Activated CD4-positive, CD25-positive, alpha-beta regulatory T cell (primary cell): ENCODE measurements around the gene NEK8.
"Not testable (repeated sequence)": the region's sequence is repeated elsewhere in the genome, so short reads cannot be mapped to it uniquely, and the experiment has no call there.

ENCODE experiments used
- DNase-seq, 4 experiments: peaks; one replicate each; lab custom pipeline; 2025; lab: John Stamatoyannopoulos, UW

Gene NEK8

DNA sequence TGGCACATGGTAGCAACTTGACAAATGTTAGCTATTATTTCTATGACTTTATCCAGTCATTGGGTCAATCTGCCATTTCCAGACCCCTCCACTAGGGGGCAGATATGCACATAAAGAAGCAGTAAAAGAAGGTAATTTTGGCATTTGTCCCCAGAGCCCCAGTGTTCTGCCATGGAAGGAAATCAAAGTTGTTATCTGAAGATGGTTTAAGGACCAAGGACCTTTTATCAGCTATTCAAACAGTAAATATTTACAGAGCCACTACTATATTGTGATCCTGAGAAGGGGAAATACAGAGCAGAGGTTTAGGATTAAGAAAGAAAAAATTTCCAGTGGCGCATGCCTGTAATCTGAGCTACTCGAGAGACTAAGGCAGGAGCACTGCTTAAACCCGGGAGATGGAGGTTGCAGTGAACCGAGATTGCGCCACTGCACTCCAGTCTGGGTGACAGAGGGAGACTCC lies 35.2 kb downstream of the NEK8 start:
- peak; percentile 53 to 75 (median 67) for DNase-seq

DNA sequence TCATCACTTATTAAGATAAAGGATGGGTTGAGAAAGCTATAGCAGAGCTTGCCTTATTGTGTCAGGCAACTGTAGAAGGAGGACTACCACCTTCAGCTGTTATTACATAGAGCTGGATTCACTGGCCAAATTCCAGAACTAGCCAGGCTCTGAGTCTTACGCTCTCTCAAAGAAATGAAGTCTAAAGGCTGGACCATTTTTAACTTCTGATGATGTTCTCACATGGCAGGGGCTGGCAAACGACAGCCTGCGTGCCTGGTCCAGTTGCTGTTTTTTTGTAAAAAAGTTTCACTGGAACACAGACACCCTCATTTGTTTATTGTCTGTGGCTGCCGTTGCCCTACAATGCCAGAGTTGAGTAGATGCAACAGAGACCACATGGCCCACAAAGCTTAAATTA lies 36.5 kb downstream of the NEK8 start:
- DNase-seq, result no peak

GRCh38 chr17:28773736-28774135 lies 45.1 kb downstream of the NEK8 start:
- no peak for DNase-seq

DNA sequence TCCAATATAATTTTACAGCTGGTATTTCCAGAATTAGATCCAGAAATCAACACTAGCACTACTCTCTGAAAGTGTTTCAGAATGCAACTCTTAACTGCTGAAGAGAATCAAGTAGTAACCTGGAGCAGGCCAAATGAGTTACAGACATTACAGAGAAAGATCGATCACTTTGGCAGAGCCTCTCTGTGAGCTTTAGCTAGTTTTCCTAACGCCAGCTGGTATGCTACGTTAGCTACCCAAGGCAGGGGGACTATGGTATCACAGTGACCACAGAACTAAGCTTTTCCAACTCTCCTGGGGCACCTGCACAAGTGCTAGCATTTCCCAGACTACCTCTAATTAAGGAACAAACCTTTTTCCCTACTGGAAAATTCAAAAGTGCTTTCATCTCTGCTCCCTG lies 45.6 kb downstream of the NEK8 start:
- no peak for DNase-seq

- DNase-seq, result no peak
Measured at GRCh38 chr17:28777178-28777577, 48.6 kb downstream of the NEK8 start.

DNA sequence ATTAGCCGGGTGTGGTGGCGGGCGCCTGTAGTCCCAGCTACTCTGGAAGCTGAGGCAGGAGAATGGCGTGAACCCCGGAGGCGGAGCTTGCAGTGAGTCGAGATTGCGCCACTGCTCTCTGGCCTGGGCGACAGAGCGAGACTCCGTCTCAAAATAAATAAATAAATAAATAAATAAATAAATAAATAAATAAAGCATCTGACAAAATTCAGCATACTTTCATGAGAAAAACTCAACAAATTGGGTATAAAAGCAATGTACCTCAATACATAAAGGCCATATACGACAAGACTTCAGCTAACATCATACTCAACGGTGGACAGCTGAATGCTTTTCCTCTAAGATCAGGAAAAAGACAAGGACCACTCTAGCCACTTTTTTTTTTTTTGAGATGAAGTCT lies 51.0 kb downstream of the NEK8 start:
- DNase-seq, result not testable (repeated sequence)

GRCh38 chr17:28783161-28783560 lies 54.6 kb downstream of the NEK8 start:
- no peak for DNase-seq

DNA sequence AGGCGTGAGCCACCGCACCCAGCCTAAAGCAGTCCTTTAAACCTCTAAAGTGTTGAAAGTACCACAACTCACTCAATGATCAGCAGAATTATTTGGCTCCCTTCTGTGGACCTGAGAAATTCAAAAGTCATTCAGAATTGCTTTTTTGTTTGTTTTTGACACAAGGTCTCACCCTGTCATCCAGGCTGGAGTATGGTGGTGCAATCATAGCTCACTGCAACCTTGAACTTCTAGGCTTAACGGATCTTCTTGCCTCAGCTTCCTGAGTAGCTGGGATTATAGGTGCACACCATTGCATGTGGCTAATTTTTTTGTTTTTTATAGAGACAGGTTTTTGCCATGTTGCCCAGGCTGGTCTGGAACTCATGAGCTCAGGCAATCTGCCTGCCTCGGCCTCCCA lies 59.5 kb downstream of the NEK8 start:
- DNase-seq, result no peak
